ENCODE results near the gene SMIM11.
A peak's percentile ranks its signal among the peaks of the same experiment; 100 is the strongest.

Gene SMIM11

GRCh38 chr21:34364921-34365320 lies 10.4 kb upstream of the SMIM11 start:
- no peak overlapping the region for H2AFZ ChIP-seq (ENCODE audit: low read depth)
- TF ChIP-seq CTCF (conservative IDR thresholded peaks at IDR 0.05; ENCODE audit: low read depth, low read length), result no peak
- H3K4me1 ChIP-seq (ENCODE audit: low read depth, poor library complexity, severe bottlenecking), result peaks cover 10% of the 10 kb centered on the region
- no peaks in the 10 kb centered on the region for H4K20me1 ChIP-seq (ENCODE audit: insufficient read depth)
- H3K4me2 ChIP-seq, result no peak overlapping the region
- H3K27ac ChIP-seq, result no peak overlapping the region
- no peaks in the 10 kb centered on the region for H3K27me3 ChIP-seq (ENCODE audit: insufficient read depth, low read depth)
- no peak overlapping the region for H3K9ac ChIP-seq
- no peaks in the 10 kb centered on the region for H3K79me2 ChIP-seq (ENCODE audit: insufficient read depth, low read depth)
- no peak overlapping the region for H3K4me3 ChIP-seq (IDR thresholded peaks at IDR 0.05; ENCODE audit: insufficient read depth, low read depth, low read length)
- H3K36me3 ChIP-seq (ENCODE audit: insufficient read depth), result no peaks in the 10 kb centered on the region

GRCh38 chr21:34365809-34366208 lies 9.5 kb upstream of the SMIM11 start:
- Histone ChIP-seq H3K27me3 (ENCODE audit: insufficient read depth, low read depth) (no peaks in the 10 kb centered on the region), H4K20me1 (ENCODE audit: insufficient read depth) (no peaks in the 10 kb centered on the region), H3K79me2 (ENCODE audit: insufficient read depth, low read depth) (no peaks in the 10 kb centered on the region), H3K36me3 (ENCODE audit: insufficient read depth) (no peaks in the 10 kb centered on the region), H3K9ac (no peak overlapping the region), H3K4me2 (no peak overlapping the region), H2AFZ (ENCODE audit: low read depth) (no peak overlapping the region), H3K27ac (no peak overlapping the region), H3K4me3 (IDR thresholded peaks at IDR 0.05; ENCODE audit: insufficient read depth, low read depth, low read length) (no peak overlapping the region), H3K4me1 (ENCODE audit: low read depth, poor library complexity, severe bottlenecking) (peaks cover 10% of the 10 kb centered on the region)
- TF ChIP-seq CTCF (conservative IDR thresholded peaks at IDR 0.05; ENCODE audit: low read depth, low read length), result no peak

- Histone ChIP-seq H3K4me3 (IDR thresholded peaks at IDR 0.05; ENCODE audit: insufficient read depth, low read depth, low read length) (no peak overlapping the region), H3K9ac (no peak overlapping the region), H3K36me3 (ENCODE audit: insufficient read depth) (no peaks in the 10 kb centered on the region), H3K4me1 (ENCODE audit: low read depth, poor library complexity, severe bottlenecking) (no peaks in the 10 kb centered on the region), H2AFZ (ENCODE audit: low read depth) (no peak overlapping the region), H3K4me2 (no peak overlapping the region), H4K20me1 (ENCODE audit: insufficient read depth) (no peaks in the 10 kb centered on the region), H3K79me2 (ENCODE audit: insufficient read depth, low read depth) (no peaks in the 10 kb centered on the region), H3K27ac (no peak overlapping the region), H3K27me3 (ENCODE audit: insufficient read depth, low read depth) (no peaks in the 10 kb centered on the region)
- TF ChIP-seq CTCF (conservative IDR thresholded peaks at IDR 0.05; ENCODE audit: low read depth, low read length), result peak; percentile 73
Measured at GRCh38 chr21:34367320-34367935, 7.9 kb upstream of the SMIM11 start.

GRCh38 chr21:34369741-34370140 lies 5.6 kb upstream of the SMIM11 start:
- H3K4me1 ChIP-seq (ENCODE audit: low read depth, poor library complexity, severe bottlenecking), result no peaks in the 10 kb centered on the region
- no peak overlapping the region for H3K4me3 ChIP-seq (IDR thresholded peaks at IDR 0.05; ENCODE audit: insufficient read depth, low read depth, low read length)
- no peak overlapping the region for H3K27ac ChIP-seq
- no peak overlapping the region for H3K9ac ChIP-seq
- no peak overlapping the region for H2AFZ ChIP-seq (ENCODE audit: low read depth)
- no peaks in the 10 kb centered on the region for H3K27me3 ChIP-seq (ENCODE audit: insufficient read depth, low read depth)
- no peaks in the 10 kb centered on the region for H3K36me3 ChIP-seq (ENCODE audit: insufficient read depth)
- no peaks in the 10 kb centered on the region for H4K20me1 ChIP-seq (ENCODE audit: insufficient read depth)
- H3K79me2 ChIP-seq (ENCODE audit: insufficient read depth, low read depth), result no peaks in the 10 kb centered on the region
- TF ChIP-seq CTCF (conservative IDR thresholded peaks at IDR 0.05; ENCODE audit: low read depth, low read length), result no peak
- H3K4me2 ChIP-seq, result no peak overlapping the region

Data from KMS-11 (cell line).